Neural cell (in vitro differentiated cells): ENCODE results near the gene CLCN5. TPM values are rescaled to one million over a fixed set of nuclear protein-coding genes. Genes with fewer than 3 reads are reported as not detected.

Source experiments
- H2AFZ ChIP-seq: fragments of 200-600, 300-800 bp; sonication (generic), shearing (Covaris generic); 2 replicates; pipeline ENCODE4 v1.6.0; 2014; ENCODE audit warnings: low read depth, mild to moderate bottlenecking, antibody characterized with exemption, low read length, moderate library complexity
- H3F3A ChIP-seq: fragments of 200-600 bp; shearing (Covaris generic); 2 replicates; pipeline ENCODE4 v1.6.1; 2016; ENCODE audit warnings: mild to moderate bottlenecking, moderate library complexity, mixed read lengths, antibody characterized with exemption, low read length; ENCODE audit not compliant: insufficient read depth, poor library complexity, severe bottlenecking
- H3K27ac ChIP-seq: fragments of 200-600, 300-800 bp; sonication (generic), shearing (Covaris generic); 2 replicates; pipeline ENCODE4 v1.5.1; 2014; ENCODE audit warnings: mild to moderate bottlenecking, low read length, moderate library complexity
- H3K27me3 ChIP-seq: fragments of 300-800, 200-600 bp; sonication (generic), shearing (Covaris generic); 2 replicates; pipeline ENCODE4 v1.6.0; 2014; ENCODE audit warnings: mild to moderate bottlenecking, low read depth, low read length, moderate library complexity; ENCODE audit not compliant: insufficient read depth
- H3K36me3 ChIP-seq: fragments of 300-800, 200-600 bp; sonication (generic), shearing (Covaris generic); 2 replicates; pipeline ENCODE4 v1.5.1; 2014; ENCODE audit warnings: mild to moderate bottlenecking, antibody characterized with exemption, low read length, moderate library complexity; ENCODE audit not compliant: insufficient read depth
- H3K4me2 ChIP-seq: fragments of 300-800, 200-600 bp; sonication (generic), shearing (Covaris generic); 2 replicates; pipeline ENCODE4 v1.6.0; 2014; ENCODE audit warnings: mild to moderate bottlenecking, low read length
- H3K4me3 ChIP-seq: fragments of 300-800, 200-600 bp; sonication (generic), shearing (Covaris generic); 2 replicates; pipeline ENCODE4 v1.5.1; 2014; ENCODE audit warnings: mild to moderate bottlenecking, low read length, moderate library complexity
- H3K79me2 ChIP-seq: fragments of 200-600 bp; shearing (Covaris generic); replicated peaks from 2 replicates; pipeline ENCODE4 v1.6.0; 2014; ENCODE audit warnings: mild to moderate bottlenecking, low read length, moderate library complexity; ENCODE audit not compliant: insufficient read depth
- H3K9ac ChIP-seq: fragments of 300-800, 200-600 bp; sonication (generic), shearing (Covaris generic); 2 replicates; pipeline ENCODE4 v1.6.1; 2016; ENCODE audit warnings: mild to moderate bottlenecking, low read length, mixed read lengths
- H3K9me2 ChIP-seq: fragments of 200-600 bp; shearing (Covaris generic); 2 replicates; pipeline ENCODE4 v1.6.1; 2016; ENCODE audit warnings: mild to moderate bottlenecking, low read length, mixed read lengths; ENCODE audit not compliant: insufficient read depth
- H3K9me3 ChIP-seq: fragments of 200-600, 300-800 bp; sonication (generic), shearing (Covaris generic); 2 replicates; pipeline ENCODE4 v1.6.1; 2016; ENCODE audit warnings: mild to moderate bottlenecking, mixed run types, low read length, moderate library complexity, mixed read lengths
- H4K20me1 ChIP-seq: fragments of 200-600 bp; shearing (Covaris generic); 2 replicates; pipeline ENCODE4 v1.6.1; 2016; ENCODE audit warnings: mild to moderate bottlenecking, mixed run types; ENCODE audit not compliant: insufficient read depth
- EP300 ChIP-seq: fragments of 450-650 bp; conservative IDR thresholded peaks from 2 replicates; pipeline ENCODE4 v1.6.1; 2014; ENCODE audit warnings: antibody characterized with exemption, mild to moderate bottlenecking, moderate library complexity; ENCODE audit not compliant: poor library complexity, severe bottlenecking
- EZH2 ChIP-seq: fragments of 200-600, 300-800 bp; shearing (Covaris generic), sonication (generic); IDR thresholded peaks from 2 replicates; pipeline ENCODE4 v1.6.1; 2014; ENCODE audit warnings: antibody characterized with exemption, low read length, borderline replicate concordance, mild to moderate bottlenecking; ENCODE audit not compliant: insufficient read depth, poor library complexity, severe bottlenecking
- MXI1 ChIP-seq: fragments of 450-650 bp; conservative IDR thresholded peaks from 2 replicates; pipeline ENCODE4 v1.6.1; 2014; ENCODE audit warnings: antibody characterized with exemption, mild to moderate bottlenecking; ENCODE audit not compliant: poor library complexity, severe bottlenecking
- POLR2AphosphoS5 ChIP-seq: IDR thresholded peaks from 2 replicates; pipeline ENCODE4 v1.6.1; 2012
- RAD21 ChIP-seq: fragments of 450-650 bp; conservative IDR thresholded peaks from 2 replicates; pipeline ENCODE4 v1.6.1; 2014; ENCODE audit warnings: antibody characterized with exemption, mild to moderate bottlenecking, moderate library complexity
- REST ChIP-seq: IDR thresholded peaks from 2 replicates; pipeline ENCODE4 v1.6.1; 2012; ENCODE audit warnings: borderline replicate concordance
- SMC3 ChIP-seq: fragments of 450-650 bp; conservative IDR thresholded peaks from 2 replicates; pipeline ENCODE4 v1.6.1; 2014; ENCODE audit warnings: antibody characterized with exemption, mild to moderate bottlenecking, moderate library complexity; ENCODE audit not compliant: poor library complexity
- TAF1 ChIP-seq: IDR thresholded peaks from 2 replicates; pipeline ENCODE4 v1.6.1; 2012; ENCODE audit warnings: low read depth
- polyA plus RNA-seq: library from polyadenylated mRNA; depleted of rRNA; stranded (reverse); fragments of >200 nt; gene quantifications from 2 replicates; pipeline ENCODE4 v1.2.3, GENCODE V29; 2014
- TF ChIP-seq, protein P1 (sequence below): fragments of 450-650 bp; IDR thresholded peaks from 2 replicates; pipeline ENCODE4 v1.5.1; 2014; ENCODE audit warnings: antibody characterized with exemption, mild to moderate bottlenecking, moderate library complexity; ENCODE audit not compliant: poor library complexity, severe bottlenecking

CLCN5 gene
- polyA plus RNA-seq, 1 donor from 2014 or later, result 13.1 TPM

GRCh38 chrX:49987651-49988050 lies 65.3 kb downstream of the CLCN5 start:
- Histone ChIP-seq H3K9ac (no peak overlapping the region), H3K27ac (no peak overlapping the region), H3K79me2 (no peaks in the 10 kb centered on the region), H3K9me3 (no peaks in the 10 kb centered on the region), H2AFZ (no peak overlapping the region), H3K27me3 (no peaks in the 10 kb centered on the region), H3K36me3 (no peaks in the 10 kb centered on the region), H3K4me2 (no peak overlapping the region), H4K20me1 (no peaks in the 10 kb centered on the region), H3K9me2 (no peaks in the 10 kb centered on the region), H3F3A (no peaks in the 10 kb centered on the region), H3K4me3 (no peak overlapping the region)
- TF ChIP-seq EZH2 (no peak), POLR2AphosphoS5 (no peak), REST (no peak), MXI1 (no peak), EP300 (no peak), RAD21 (no peak)

DNA sequence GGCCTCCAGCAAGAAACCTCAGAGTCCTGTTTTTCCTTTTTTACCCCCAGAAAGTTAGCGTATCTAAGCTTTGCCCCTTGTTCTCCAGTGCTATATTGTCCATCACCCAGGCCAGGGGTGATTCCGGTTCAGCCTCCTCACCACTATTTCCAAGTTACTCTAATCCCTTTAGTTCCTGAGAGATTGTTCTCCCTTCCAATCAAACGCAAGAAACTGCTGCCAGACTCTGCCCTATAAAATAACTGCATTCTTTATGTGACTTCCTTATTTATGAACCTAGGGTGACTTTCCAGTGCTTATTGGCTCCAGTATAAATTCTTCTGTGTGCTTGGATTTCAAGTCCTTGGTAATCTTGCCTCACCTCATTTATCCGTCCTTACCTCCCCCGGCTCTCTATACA lies 65.7 kb downstream of the CLCN5 start:
- TF ChIP-seq RAD21, result no peak
- TF ChIP-seq EZH2, result no peak
- H3K4me2 ChIP-seq, result no peak overlapping the region
- H3K9me3 ChIP-seq, result no peaks in the 10 kb centered on the region

DNA sequence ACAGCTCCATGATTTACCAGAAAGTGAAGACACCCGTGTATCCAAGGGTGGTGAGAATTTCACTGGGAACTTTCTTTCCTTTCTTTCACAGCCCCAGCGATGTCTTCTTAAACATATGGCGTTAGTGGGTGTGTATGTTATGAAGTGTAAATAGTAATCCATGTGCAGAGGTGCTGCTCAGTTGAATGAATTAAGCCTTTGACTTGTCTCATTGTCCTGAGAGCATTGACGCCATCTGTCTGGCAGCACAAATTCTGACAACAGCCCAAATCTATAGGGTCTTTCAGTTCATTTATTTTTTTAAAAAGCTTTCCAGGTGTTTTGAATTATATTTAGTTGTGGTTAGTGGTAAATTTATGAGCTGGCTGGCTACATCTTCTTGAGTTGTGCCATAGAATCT lies 69.4 kb downstream of the CLCN5 start:
- H3K27ac ChIP-seq, result no peak overlapping the region
- no peak overlapping the region for H3K9ac ChIP-seq
- no peak overlapping the region for H3K4me2 ChIP-seq
- no peaks in the 10 kb centered on the region for H4K20me1 ChIP-seq
- no peaks in the 10 kb centered on the region for H3K27me3 ChIP-seq
- no peaks in the 10 kb centered on the region for H3K9me3 ChIP-seq
- no peaks in the 10 kb centered on the region for H3K9me2 ChIP-seq
- H2AFZ ChIP-seq, result no peak overlapping the region
- no peaks in the 10 kb centered on the region for H3K36me3 ChIP-seq
- no peaks in the 10 kb centered on the region for H3F3A ChIP-seq
- no peaks in the 10 kb centered on the region for H3K79me2 ChIP-seq
- no peak overlapping the region for H3K4me3 ChIP-seq
- no peak for TF ChIP-seq SMC3
- TF ChIP-seq POLR2AphosphoS5, result no peak
- TF ChIP-seq EZH2, result no peak
- TF ChIP-seq MXI1, result no peak
- no peak for TF ChIP-seq EP300
- TF ChIP-seq RAD21, result no peak
- no peak for TF ChIP-seq TAF1
- TF ChIP-seq REST, result no peak
- TF ChIP-seq, protein P1, sequence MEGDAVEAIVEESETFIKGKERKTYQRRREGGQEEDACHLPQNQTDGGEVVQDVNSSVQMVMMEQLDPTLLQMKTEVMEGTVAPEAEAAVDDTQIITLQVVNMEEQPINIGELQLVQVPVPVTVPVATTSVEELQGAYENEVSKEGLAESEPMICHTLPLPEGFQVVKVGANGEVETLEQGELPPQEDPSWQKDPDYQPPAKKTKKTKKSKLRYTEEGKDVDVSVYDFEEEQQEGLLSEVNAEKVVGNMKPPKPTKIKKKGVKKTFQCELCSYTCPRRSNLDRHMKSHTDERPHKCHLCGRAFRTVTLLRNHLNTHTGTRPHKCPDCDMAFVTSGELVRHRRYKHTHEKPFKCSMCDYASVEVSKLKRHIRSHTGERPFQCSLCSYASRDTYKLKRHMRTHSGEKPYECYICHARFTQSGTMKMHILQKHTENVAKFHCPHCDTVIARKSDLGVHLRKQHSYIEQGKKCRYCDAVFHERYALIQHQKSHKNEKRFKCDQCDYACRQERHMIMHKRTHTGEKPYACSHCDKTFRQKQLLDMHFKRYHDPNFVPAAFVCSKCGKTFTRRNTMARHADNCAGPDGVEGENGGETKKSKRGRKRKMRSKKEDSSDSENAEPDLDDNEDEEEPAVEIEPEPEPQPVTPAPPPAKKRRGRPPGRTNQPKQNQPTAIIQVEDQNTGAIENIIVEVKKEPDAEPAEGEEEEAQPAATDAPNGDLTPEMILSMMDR, result no peak

More for the DNA sequence above, 65.7 kb downstream of the CLCN5 start:
- Histone ChIP-seq H3F3A (no peaks in the 10 kb centered on the region), H3K4me3 (no peak overlapping the region), H4K20me1 (no peaks in the 10 kb centered on the region), H3K27me3 (no peaks in the 10 kb centered on the region), H3K36me3 (no peaks in the 10 kb centered on the region), H3K79me2 (no peaks in the 10 kb centered on the region), H3K9ac (no peak overlapping the region), H3K9me2 (no peaks in the 10 kb centered on the region), H2AFZ (no peak overlapping the region), H3K27ac (no peak overlapping the region)
